Right cardiac atrium (tissue), 5 donors: Measurements from ENCODE around the gene LARP4. TPM values are rescaled to one million over a fixed set of nuclear protein-coding genes. Genes with fewer than 3 reads are reported as not detected.
"Not testable (repeated sequence)": the region's sequence is repeated elsewhere in the genome, so short reads cannot be mapped to it uniquely, and the experiment has no call there.

ENCODE experiments used
- ATAC-seq, 2 donors: fragments of 200-7000 bp; cut with Tn5 transposase; one replicate each; pipeline versions ENCODE4 v1.8.0 to v1.9.1; 2020; ENCODE audit warnings: moderate library complexity in 2 of 2, mild to moderate bottlenecking in 1 of 2
- DNase-seq, 3 donors: peaks; one replicate each; pipeline ENCODE4 v3.0.0-alpha.2; 2020
- H3K27ac ChIP-seq: one replicate; pipeline ENCODE4 v1.5.1; 2013; ENCODE audit warnings: mild to moderate bottlenecking, low read length, control low read depth, moderate library complexity
- H3K27me3 ChIP-seq: one replicate; pipeline ENCODE4 v1.6.1; 2013; ENCODE audit not compliant: control insufficient read depth, insufficient read depth
- H3K4me1 ChIP-seq: one replicate; pipeline ENCODE4 v1.6.1; 2013; ENCODE audit warnings: low read length; ENCODE audit not compliant: control insufficient read depth, insufficient read depth
- H3K4me3 ChIP-seq: one replicate; pipeline ENCODE4 v1.5.1; 2013; ENCODE audit warnings: low read length, control low read depth
- H3K9me3 ChIP-seq: one replicate; pipeline ENCODE4 v1.6.1; 2013; ENCODE audit warnings: low read length; ENCODE audit not compliant: control insufficient read depth
- WGBS: extraction: QIAGEN DNeasy Blood & Tissue Kit; methylation state at CpG from one replicate; pipeline ENCODE4 v1.1.7; 2013; 5-methylcytosine and 5-hydroxymethylcytosine counted together
- intact Hi-C, 4 donors: fragments of 100-400 bp; cut with DNase I; formaldehyde crosslinking; loops; one replicate each; pipeline versions ENCODE4 v1.11.0 to v1.14.0; 2022 to 2023
- polyA plus RNA-seq: library from polyadenylated mRNA; stranded (reverse); fragments of 200-250 nt; gene quantifications from one replicate; pipeline ENCODE4 v1.2.3, GENCODE V29; 2013
- total RNA-seq, 4 donors: library from RNA; stranded (reverse); fragmentation: NEBNext Ultra II Directional; extraction: Animal tissue kit (Norgen Biotek cat#: 25700); gene quantifications; one replicate each; pipeline ENCODE4 v1.2.1, GENCODE V29; 2021
- donor health status: healthy with polysubstance abuse.
- donor health status: DM: no; HTN: yes; CAD: no.
- donor health status: DM: no; HTN: no; CAD: no.
- donor health status: DM: no; HTN: yes; CAD: no; lungs with severe emphysema.
- donor health status: DM: yes; HTN: yes; CAD: no.

LARP4 gene
- total and polyA plus RNA-seq, 5 donors, result 12.3 to 75.4 (median 60.7) TPM

GRCh38 chr12:50483488-50483887 lies 82.8 kb downstream of the LARP4 start:
- 90% methylated on average over 1 of the region's 1 CpG for WGBS
- H3K4me1 ChIP-seq, result no peaks in the 10 kb centered on the region
- intact Hi-C loops, result no loop called here
- no peaks in the 10 kb centered on the region for H3K9me3 ChIP-seq
- H3K27me3 ChIP-seq, result no peaks in the 10 kb centered on the region
- H3K4me3 ChIP-seq, result no peak overlapping the region
- H3K27ac ChIP-seq, result no peak overlapping the region
- DNase-seq (no peak), ATAC-seq (no peak)

- ATAC-seq (no peak), DNase-seq (no peak)
- no peak overlapping the region for H3K4me3 ChIP-seq
- no peaks in the 10 kb centered on the region for H3K27me3 ChIP-seq
- no peaks in the 10 kb centered on the region for H3K9me3 ChIP-seq
- intact Hi-C loops, result no loop called here
- no peaks in the 10 kb centered on the region for H3K4me1 ChIP-seq
- no peak overlapping the region for H3K27ac ChIP-seq
- WGBS, result 83% methylated on average over 5 of the region's 5 CpGs
These were observed 88.1 kb downstream of the LARP4 start for GRCh38 chr12:50488801-50489200.

DNA sequence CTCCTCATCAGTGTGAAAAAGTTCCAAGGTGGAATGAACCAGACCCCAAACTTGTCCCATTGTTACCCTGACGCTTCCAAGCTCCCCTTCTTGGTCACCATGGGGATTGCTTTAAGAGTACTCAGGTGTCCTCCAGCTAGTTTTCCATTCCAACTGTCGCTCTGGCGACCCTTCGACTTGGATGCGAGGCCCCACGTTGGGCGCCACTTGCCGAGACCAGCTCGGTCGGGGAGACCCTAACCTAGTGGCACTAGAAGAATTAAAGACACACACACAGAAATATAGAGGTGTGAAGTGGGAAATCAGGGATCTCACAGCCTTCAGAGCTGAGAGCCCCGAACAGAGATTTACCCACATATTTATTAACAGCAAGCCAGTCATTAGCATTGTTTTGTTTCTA lies 97.4 kb downstream of the LARP4 start:
- 95% methylated on average over 11 of the region's 11 CpGs for WGBS
- ATAC-seq, H3K4me1 ChIP-seq, intact Hi-C loops, H3K27ac ChIP-seq, H3K27me3 ChIP-seq, H3K9me3 ChIP-seq, DNase-seq, H3K4me3 ChIP-seq: not testable (repeated sequence)

GRCh38 chr12:50504798-50505674 lies 104.4 kb downstream of the LARP4 start, which contains the start of gene DIP2B:
DIP2B (plus strand) TSS chr12:50504985; CDS start chr12:50505141, 156 bp downstream.
- Histone ChIP-seq H3K27ac (peak within 1 kb of the TSS; percentile 79), H3K9me3 (no peaks in the 10 kb centered on the region), H3K4me1 (peaks cover 7% of the 10 kb centered on the region), H3K4me3 (peak within 1 kb of the TSS; percentile 73), H3K27me3 (no peaks in the 10 kb centered on the region)
- under 1% methylated on average over 77 of the region's 77 CpGs for whole genome bisulfite sequencing
- intact Hi-C loops, result loop anchor here (2.0 to 10.0 kb wide), 4 partner anchors 132 to 230 kb away; no protein-coding TSS in a partner anchor
- peak; percentile 96 to 98 for ATAC-seq
- peak; percentile 96 to 99 (median 98) for DNase-seq

- intact Hi-C loops, result loop anchor here (2.0 to 10.0 kb wide), 4 partner anchors 131 to 229 kb away; no protein-coding TSS in a partner anchor
- H3K4me3 ChIP-seq, result peak overlapping the region; percentile 73
- DNase-seq, result peak in 1 of 3 donors; percentile 65
- no peaks in the 10 kb centered on the region for H3K9me3 ChIP-seq
- no peaks in the 10 kb centered on the region for H3K27me3 ChIP-seq
- ATAC-seq, result peak; percentile 19 to 37
- H3K4me1 ChIP-seq, result peaks cover 7% of the 10 kb centered on the region
- H3K27ac ChIP-seq, result peak overlapping the region; percentile 79
- WGBS, result under 1% methylated on average over 11 of the region's 11 CpGs
These were observed 105.2 kb downstream of the LARP4 start for GRCh38 chr12:50505675-50506530.

DNA sequence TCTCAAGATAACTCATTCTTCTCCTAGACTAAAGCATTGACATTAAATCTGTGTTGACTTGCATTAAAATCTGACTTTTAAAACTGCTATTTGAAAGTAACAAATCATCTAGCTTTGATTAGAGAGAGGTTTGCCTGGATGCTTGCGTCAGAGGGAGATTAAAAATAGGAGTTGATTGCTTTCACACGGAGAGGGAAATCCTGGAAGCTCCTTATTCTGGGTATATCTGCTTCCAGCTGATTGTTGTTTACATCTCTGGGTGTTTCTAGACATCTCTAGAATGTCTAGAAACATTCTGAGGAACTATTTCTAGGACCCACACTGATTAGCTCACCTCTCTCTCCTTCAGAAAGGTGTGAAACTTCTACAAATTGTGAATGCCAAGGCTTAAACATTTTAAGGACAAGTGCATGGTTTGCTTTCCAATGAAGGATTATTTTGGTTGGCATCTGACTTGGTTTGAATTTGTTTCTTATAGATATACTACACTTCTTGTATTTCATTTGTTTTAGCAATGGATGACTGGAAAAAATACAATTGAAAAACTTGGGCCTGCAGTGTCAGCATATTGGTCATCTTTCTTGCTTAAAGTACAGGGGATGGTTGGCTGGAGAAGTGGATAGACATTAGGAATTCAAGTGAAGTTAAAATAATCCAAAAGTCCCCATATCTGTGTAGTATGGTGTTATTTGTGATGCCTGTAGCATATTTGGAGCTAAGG lies 106.2 kb downstream of the LARP4 start:
- 12% methylated on average over 2 of the region's 2 CpGs for WGBS
- Histone ChIP-seq H3K4me3 (peak overlapping the region; percentile 73), H3K4me1 (peaks cover 7% of the 10 kb centered on the region), H3K9me3 (no peaks in the 10 kb centered on the region), H3K27me3 (no peaks in the 10 kb centered on the region), H3K27ac (no peak overlapping the region)
- DNase-seq, result no peak
- ATAC-seq, result no peak
- intact Hi-C loops, result loop anchor here in 2 of 4 donors (5.0 to 10.0 kb wide), 2 partner anchors 130 to 228 kb away; no protein-coding TSS in a partner anchor

DNA sequence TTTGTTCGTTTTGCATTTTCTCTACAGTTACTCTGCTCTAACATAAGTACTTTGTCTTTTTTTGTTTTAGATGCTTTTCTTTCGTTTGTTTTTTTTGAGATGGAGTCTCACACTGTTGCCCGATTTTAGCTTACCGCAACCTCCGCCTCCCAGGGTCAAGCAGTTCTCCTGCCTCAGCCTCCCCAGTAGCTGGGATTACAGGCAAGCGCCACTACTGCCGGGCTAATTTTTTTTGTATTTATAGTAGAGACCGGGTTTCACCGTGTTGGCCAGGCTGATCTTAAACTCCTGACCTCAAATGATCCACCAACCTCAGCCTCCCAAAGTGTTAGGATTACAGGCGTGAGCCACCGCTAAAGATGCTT lies 106.8 kb downstream of the LARP4 start:
- DNase-seq (no peak), ATAC-seq (no peak)
- H3K27ac ChIP-seq, result no peak overlapping the region
- H3K9me3 ChIP-seq, result no peaks in the 10 kb centered on the region
- intact Hi-C loops, result loop anchor here in 2 of 4 donors (5.0 to 10.0 kb wide), 2 partner anchors 130 to 227 kb away; no protein-coding TSS in a partner anchor
- peaks cover 7% of the 10 kb centered on the region for H3K4me1 ChIP-seq
- 83% methylated on average over 11 of the region's 11 CpGs for WGBS
- H3K27me3 ChIP-seq, result no peaks in the 10 kb centered on the region
- H3K4me3 ChIP-seq, result no peak overlapping the region

DNA sequence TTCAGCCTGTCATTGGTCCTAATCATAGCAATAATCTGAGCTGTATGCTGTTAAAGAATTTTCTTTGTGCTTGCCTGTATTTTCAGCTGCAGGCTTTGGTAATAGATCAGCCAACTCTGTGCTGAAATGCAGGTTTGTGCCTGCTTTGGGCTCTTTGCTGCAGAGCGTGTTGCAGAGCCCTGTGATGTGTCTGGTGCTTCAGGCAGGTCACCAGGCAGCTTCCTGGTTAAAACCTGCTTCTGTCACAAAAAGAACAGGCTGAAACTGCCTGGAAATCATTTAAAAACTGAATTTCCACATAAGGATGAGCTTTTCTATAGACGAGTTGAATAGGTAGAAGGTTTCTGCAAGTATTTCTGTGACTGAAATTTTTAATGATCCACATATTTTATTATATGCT lies 107.2 kb downstream of the LARP4 start:
- no peak overlapping the region for H3K27ac ChIP-seq
- H3K9me3 ChIP-seq, result no peaks in the 10 kb centered on the region
- ATAC-seq, result no peak
- DNase-seq, result no peak
- 57% methylated on average over 2 of the region's 2 CpGs for WGBS
- H3K4me3 ChIP-seq, result no peak overlapping the region
- no peaks in the 10 kb centered on the region for H3K27me3 ChIP-seq
- H3K4me1 ChIP-seq, result peaks cover 7% of the 10 kb centered on the region
- intact Hi-C loops, result loop anchor here in 2 of 4 donors (5.0 to 10.0 kb wide), 2 partner anchors 129 to 227 kb away; no protein-coding TSS in a partner anchor

DNA sequence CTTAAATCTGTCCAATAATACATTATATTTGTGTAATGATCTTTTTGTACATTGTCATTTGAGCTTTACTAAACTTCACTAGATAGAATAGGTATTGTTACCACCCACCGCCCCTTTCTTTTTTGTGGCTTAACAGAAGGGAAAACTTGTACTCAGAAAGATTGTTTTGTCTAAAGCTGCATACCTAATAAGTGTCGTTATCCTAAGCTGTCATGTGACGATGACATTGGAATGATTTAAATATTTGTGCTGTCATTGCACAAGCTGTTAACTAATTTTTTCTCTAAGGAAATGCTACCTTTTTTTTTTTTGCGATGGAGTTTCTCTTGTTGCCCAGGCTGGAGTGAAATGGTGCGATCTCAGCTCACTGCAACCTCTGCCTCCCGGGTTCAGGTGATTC lies 107.7 kb downstream of the LARP4 start:
- no peak overlapping the region for H3K27ac ChIP-seq
- no peaks in the 10 kb centered on the region for H3K27me3 ChIP-seq
- intact Hi-C loops, result loop anchor here in 2 of 4 donors (5.0 to 10.0 kb wide), 2 partner anchors 129 to 226 kb away; no protein-coding TSS in a partner anchor
- peaks cover 7% of the 10 kb centered on the region for H3K4me1 ChIP-seq
- no peaks in the 10 kb centered on the region for H3K9me3 ChIP-seq
- H3K4me3 ChIP-seq, result no peak overlapping the region
- 70% methylated on average over 6 of the region's 6 CpGs for WGBS
- ATAC-seq (no peak), DNase-seq (no peak)

DNA sequence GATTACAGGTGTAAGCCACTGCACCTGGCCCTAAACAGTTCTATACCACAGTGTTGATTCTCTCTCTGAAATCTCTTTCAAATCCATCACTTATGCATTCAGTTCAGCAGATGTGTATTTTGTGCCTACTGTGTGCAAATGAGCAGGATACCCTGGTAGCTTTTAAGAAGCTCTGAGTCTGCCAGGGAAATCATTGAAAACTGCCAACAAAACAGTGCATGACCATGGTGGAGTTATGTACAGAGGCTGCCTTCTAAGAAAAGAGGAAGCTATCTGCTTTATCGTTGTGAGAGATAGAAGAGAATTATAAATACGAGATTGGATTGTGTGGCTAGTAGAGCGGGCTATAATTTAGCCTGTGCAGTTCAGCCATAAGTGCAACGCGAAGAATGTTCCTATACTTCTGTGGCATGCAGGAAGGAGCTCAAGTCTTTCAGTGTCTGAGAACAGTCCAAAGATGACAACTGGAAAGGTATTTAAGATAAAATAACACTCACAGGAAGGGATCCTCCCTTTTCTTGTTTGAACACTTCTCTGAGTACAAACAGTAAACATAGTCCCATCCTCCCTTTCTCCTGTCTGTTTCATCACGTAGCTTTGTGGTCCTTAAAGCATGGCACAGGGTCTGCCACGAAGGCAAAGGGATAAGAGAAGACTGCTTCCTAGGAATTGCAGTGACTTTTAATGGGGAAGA lies 108.4 kb downstream of the LARP4 start:
- ATAC-seq, result no peak
- DNase-seq, result no peak
- intact Hi-C loops, result loop anchor here in 2 of 4 donors (5.0 to 10.0 kb wide), 2 partner anchors 128 to 226 kb away; no protein-coding TSS in a partner anchor
- Histone ChIP-seq H3K27ac (no peak overlapping the region), H3K27me3 (no peaks in the 10 kb centered on the region), H3K4me3 (no peak overlapping the region), H3K9me3 (no peaks in the 10 kb centered on the region), H3K4me1 (peaks cover 7% of the 10 kb centered on the region)
- 43% methylated on average over 7 of the region's 7 CpGs for WGBS
